BLaER1 treated with 17β-estradiol and CSF1 and Interleukin-3, amounts not matched to agents 10 nM and 100 nM (cell line): ENCODE measurements around the gene CCDC74B.
"Not testable (repeated sequence)": the region's sequence is repeated elsewhere in the genome, so short reads cannot be mapped to it uniquely, and the experiment has no call there.

ENCODE experiments used
- H3K27ac ChIP-seq, 11 experiments: shearing (Covaris generic); formaldehyde crosslinking; 2 replicates each; pipeline ENCODE4 v1.8.1; 2022
- H3K27me3 ChIP-seq, 11 experiments: shearing (Covaris generic); formaldehyde crosslinking; 2 replicates each; pipeline ENCODE4 v1.8.1; 2022
- H3K36me3 ChIP-seq, 11 experiments: shearing (Covaris generic); formaldehyde crosslinking; 2 replicates each; pipeline ENCODE4 v1.8.1; 2022
- H3K4me1 ChIP-seq, 10 experiments: shearing (Covaris generic); formaldehyde crosslinking; 2 replicates each; pipeline ENCODE4 v1.8.1; 2022
- H3K4me2 ChIP-seq, 11 experiments: shearing (Covaris generic); formaldehyde crosslinking; 2 replicates each; pipeline ENCODE4 v1.8.1; 2022
- H3K4me3 ChIP-seq, 10 experiments: shearing (Covaris generic); formaldehyde crosslinking; 2 replicates each; pipeline ENCODE4 v1.8.1; 2022
- H3K9ac ChIP-seq, 11 experiments: shearing (Covaris generic); formaldehyde crosslinking; 2 replicates each; pipeline ENCODE4 v1.8.1; 2022
- H3K9me3 ChIP-seq, 11 experiments: shearing (Covaris generic); formaldehyde crosslinking; replicated peaks in 1 of 11; 2 replicates each; pipeline ENCODE4 v1.8.1; 2022
- H4K20me1 ChIP-seq, 11 experiments: shearing (Covaris generic); formaldehyde crosslinking; 2 replicates each; pipeline ENCODE4 v1.8.1; 2022
- Cebpa-rat ChIP-seq, 11 experiments: shearing (Covaris generic); IDR thresholded peaks; 2 replicates each; pipeline ENCODE4 v1.8.1; 2022

Gene CCDC74B

GRCh38 chr2:130185896-130186295, 41.0 kb upstream of the CCDC74B start:
- Histone ChIP-seq H3K36me3 (peaks cover 9 to 61% (median 31%) of the 10 kb centered on the region in 11 experiments), H3K4me2 (peak overlapping the region in 5 of 11 experiments; percentile 10 to 32 (median 23); a peak in 5 of 22 replicates), H3K27ac (peak overlapping the region in 1 of 11 experiments; percentile 7; a peak in 1 of 22 replicates), H3K27me3 (no peaks in the 10 kb centered on the region), H3K9ac (peak overlapping the region in 5 of 11 experiments; percentile 18 to 46 (median 28); a peak in 5 of 22 replicates), H4K20me1 (peaks cover 10 to 80% (median 50%) of the 10 kb centered on the region in 11 experiments; a peak in 20 of 22 replicates), H3K4me3 (no peak overlapping the region), H3K9me3 (no peaks in the 10 kb centered on the region), H3K4me1 (peaks cover 17 to 46% (median 32%) of the 10 kb centered on the region in 10 experiments)
- no peak for TF ChIP-seq Cebpa-rat (IDR thresholded peaks at IDR 0.05)

- Histone ChIP-seq H3K9me3 (no peaks in the 10 kb centered on the region), H4K20me1 (peaks cover 10 to 80% (median 49%) of the 10 kb centered on the region in 11 experiments; a peak in 20 of 22 replicates), H3K9ac (peak overlapping the region in 5 of 11 experiments; percentile 18 to 46 (median 28); a peak in 3 of 22 replicates), H3K36me3 (peaks cover 8 to 57% (median 26%) of the 10 kb centered on the region in 11 experiments; a peak in 20 of 22 replicates), H3K27me3 (no peaks in the 10 kb centered on the region), H3K4me3 (no peak overlapping the region), H3K4me1 (peaks cover 21 to 49% (median 36%) of the 10 kb centered on the region in 10 experiments), H3K4me2 (peak overlapping the region in 4 of 11 experiments; percentile 10 to 32 (median 22); a peak in 5 of 22 replicates), H3K27ac (0 out of 22 replicates have a peak overlapping the region, but pooled peaks of 1 of the 11 experiments have one; percentile 7)
- no peak for TF ChIP-seq Cebpa-rat (IDR thresholded peaks at IDR 0.05)
Observed at GRCh38 chr2:130185436-130185835, 40.5 kb upstream of the CCDC74B start.

- Histone ChIP-seq H3K36me3 (peaks cover 5 to 53% (median 26%) of the 10 kb centered on the region in 11 experiments; a peak in 19 of 22 replicates), H3K27me3 (no peaks in the 10 kb centered on the region), H3K9ac (peak overlapping the region; percentile 88 to 98 (median 95)), H4K20me1 (peaks cover 6 to 80% (median 54%) of the 10 kb centered on the region in 11 experiments; a peak in 20 of 22 replicates), H3K4me1 (peaks cover 32 to 66% (median 49%) of the 10 kb centered on the region in 10 experiments), H3K9me3 (no peaks in the 10 kb centered on the region), H3K4me3 (peak overlapping the region; percentile 89 to 100 (median 97)), H3K4me2 (peak overlapping the region; percentile 89 to 99 (median 96)), H3K27ac (peak overlapping the region; percentile 20 to 95 (median 92); a peak in 21 of 22 replicates)
- no peak for TF ChIP-seq Cebpa-rat (IDR thresholded peaks at IDR 0.05)
Observed at GRCh38 chr2:130183512-130184373, 38.8 kb upstream of the CCDC74B start.

GRCh38 chr2:130182826-130183511, 38.1 kb upstream of the CCDC74B start:
- Histone ChIP-seq H3K27ac (peak overlapping the region; percentile 59 to 95 (median 92)), H3K4me1 (peaks cover 32 to 66% (median 49%) of the 10 kb centered on the region in 10 experiments), H4K20me1 (peaks cover 6 to 80% (median 59%) of the 10 kb centered on the region in 11 experiments; a peak in 20 of 22 replicates), H3K4me2 (peak overlapping the region; percentile 89 to 99 (median 96)), H3K36me3 (peaks cover 5 to 53% (median 33%) of the 10 kb centered on the region in 11 experiments; a peak in 20 of 22 replicates), H3K4me3 (peak overlapping the region; percentile 89 to 100 (median 97)), H3K9ac (peak overlapping the region; percentile 88 to 98 (median 95))
- H3K9me3 ChIP-seq, H3K27me3 ChIP-seq: not testable (repeated sequence)

- H3K36me3 ChIP-seq, result peaks cover 10 to 56% (median 36%) of the 10 kb centered on the region in 11 experiments; a peak in 19 of 22 replicates
- H3K4me1 ChIP-seq, result peaks cover 32 to 57% (median 45%) of the 10 kb centered on the region in 10 experiments
- H3K9me3 ChIP-seq, H3K27me3 ChIP-seq: not testable (repeated sequence)
- H3K27ac ChIP-seq, result peak within 1 kb of the TSS; percentile 78 to 95 (median 92)
- H3K4me2 ChIP-seq, result peak within 1 kb of the TSS; percentile 94 to 100 (median 98)
- peak within 1 kb of the TSS; percentile 88 to 98 (median 95) for H3K9ac ChIP-seq
- H3K4me3 ChIP-seq, result peak within 1 kb of the TSS; percentile 89 to 100 (median 97)
- H4K20me1 ChIP-seq, result peaks cover 6 to 80% (median 59%) of the 10 kb centered on the region in 11 experiments; a peak in 20 of 22 replicates
Observed at GRCh38 chr2:130181880-130182682, 37.2 kb upstream of the CCDC74B start, which contains the start of gene MZT2B. Gene MZT2B (plus strand): TSS chr2:130182262. CDS start chr2:130182283, 21 bp downstream.

- peak within 1 kb of the TSS; percentile 88 to 98 (median 95) for H3K9ac ChIP-seq
- H3K36me3 ChIP-seq, result peaks cover 16 to 56% (median 43%) of the 10 kb centered on the region in 11 experiments; a peak in 20 of 22 replicates
- H4K20me1 ChIP-seq, result peaks cover 5 to 80% (median 59%) of the 10 kb centered on the region in 11 experiments; a peak in 20 of 22 replicates
- TF ChIP-seq Cebpa-rat (IDR thresholded peaks at IDR 0.05), result no peak
- H3K4me1 ChIP-seq, result peaks cover 32 to 53% (median 41%) of the 10 kb centered on the region in 10 experiments
- H3K9me3 ChIP-seq, result no peaks in the 10 kb centered on the region
- H3K27ac ChIP-seq, result peak within 1 kb of the TSS; percentile 78 to 95 (median 92)
- H3K4me2 ChIP-seq, result peak within 1 kb of the TSS; percentile 90 to 100 (median 98)
- H3K4me3 ChIP-seq, result peak within 1 kb of the TSS; percentile 89 to 100 (median 97)
- no peaks in the 10 kb centered on the region for H3K27me3 ChIP-seq
Observed at GRCh38 chr2:130181325-130181879, 36.5 kb upstream of the CCDC74B start, which contains the start of gene SMPD4. Gene SMPD4 (minus strand): TSS chr2:130181602. CDS start chr2:130176592, 5,010 bp downstream.

GRCh38 chr2:130180404-130181324, 35.8 kb upstream of the CCDC74B start:
- Histone ChIP-seq H3K9ac (peak overlapping the region; percentile 88 to 98 (median 95)), H3K4me2 (peak overlapping the region; percentile 90 to 100 (median 98)), H3K4me3 (peak overlapping the region; percentile 89 to 100 (median 97)), H3K4me1 (peaks cover 28 to 46% (median 35%) of the 10 kb centered on the region in 10 experiments), H4K20me1 (peaks cover 0 to 80% (median 56%) of the 10 kb centered on the region in 11 experiments; a peak in 18 of 22 replicates), H3K36me3 (peaks cover 19 to 55% (median 45%) of the 10 kb centered on the region in 11 experiments), H3K27ac (peak overlapping the region; percentile 78 to 95 (median 92); a peak in 21 of 22 replicates)
- not testable (repeated sequence) for H3K9me3 ChIP-seq, H3K27me3 ChIP-seq

- not testable (repeated sequence) for H3K27me3 ChIP-seq, H3K9me3 ChIP-seq, H3K4me3 ChIP-seq, H3K9ac ChIP-seq, H3K4me2 ChIP-seq, H3K27ac ChIP-seq
- Histone ChIP-seq H3K36me3 (peaks cover 73 to 99% (median 95%) of the 10 kb centered on the region in 11 experiments), H3K4me1 (peaks cover 3 to 27% (median 11%) of the 10 kb centered on the region in 10 experiments; a peak in 18 of 20 replicates), H4K20me1 (peaks cover 0 to 90% (median 49%) of the 10 kb centered on the region in 11 experiments; a peak in 17 of 22 replicates)
Observed at GRCh38 chr2:130174866-130175265, 30.0 kb upstream of the CCDC74B start.
